Small intestine (tissue), 16 donors: ENCODE results near the gene SPINK14. TPM values are rescaled to one million over a fixed set of nuclear protein-coding genes. Genes with fewer than 3 reads are reported as not detected.
A peak's percentile ranks its signal among the peaks of the same experiment; 100 is the strongest.

ENCODE experiments used
- DNase-seq, 2 donors: peaks; one replicate each; pipeline versions ENCODE4 v3.0.0 to v3.0.0-alpha.2; 2013
- FAIRE-seq: peaks from 2 replicates; lab custom pipeline; 2012; peaks lifted over from hg19 to GRCh38; lab: Jason Lieb, UNC
- H3K27ac ChIP-seq, 3 donors: one replicate each; pipeline ENCODE4 v1.5.1; 2013; ENCODE audit warnings: low read length in 2 of 3, mild to moderate bottlenecking in 2 of 3, control low read depth in 1 of 3, inconsistent platforms in 1 of 3, low read depth in 1 of 3, moderate library complexity in 1 of 3
- H3K27me3 ChIP-seq, 3 donors: one replicate each; pipeline ENCODE4 v1.6.1; 2013; ENCODE audit warnings: low read length in 3 of 3, inconsistent platforms in 1 of 3; ENCODE audit not compliant: control insufficient read depth in 3 of 3, insufficient read depth in 3 of 3
- H3K36me3 ChIP-seq, 3 donors: one replicate each; pipeline ENCODE4 v1.6.1; 2013; ENCODE audit warnings: low read length in 3 of 3, inconsistent platforms in 1 of 3, low read depth in 1 of 3, mild to moderate bottlenecking in 1 of 3, moderate library complexity in 1 of 3; ENCODE audit not compliant: control insufficient read depth in 3 of 3, insufficient read depth in 2 of 3
- H3K4me1 ChIP-seq, 3 donors: one replicate each; pipeline ENCODE4 v1.6.1; 2013; ENCODE audit warnings: low read length in 2 of 3, inconsistent platforms in 1 of 3, low read depth in 1 of 3, mild to moderate bottlenecking in 1 of 3, moderate library complexity in 1 of 3; ENCODE audit not compliant: control insufficient read depth in 3 of 3, insufficient read depth in 2 of 3
- H3K4me3 ChIP-seq, 3 donors: one replicate each; pipeline ENCODE4 v1.5.1; 2013; ENCODE audit warnings: low read length in 3 of 3, control low read depth in 1 of 3, inconsistent platforms in 1 of 3, low read depth in 1 of 3, mild to moderate bottlenecking in 1 of 3, moderate library complexity in 1 of 3
- H3K9me3 ChIP-seq, 2 donors: one replicate each; pipeline ENCODE4 v1.6.1; 2013; ENCODE audit warnings: low read depth in 1 of 2, low read length in 1 of 2; ENCODE audit not compliant: control insufficient read depth in 2 of 2, insufficient read depth in 1 of 2
- WGBS, 3 donors: extraction: QIAGEN DNeasy Blood & Tissue Kit; methylation state at CpG; one replicate each; pipeline ENCODE4 v1.1.7; 2013; 5-methylcytosine and 5-hydroxymethylcytosine counted together
- long read RNA-seq, 10 donors: transcript quantifications; one replicate each; lab custom pipeline, GENCODE V29; 2026
- polyA plus RNA-seq, 4 donors: library from polyadenylated mRNA; stranded (reverse) in 3 of 4; unstranded in 1 of 4; fragments of 200-250 nt in 3 of 4; fragments of 120-200 nt in 1 of 4; gene quantifications; one replicate each; pipeline versions ENCODE4 v1.2.1 to v1.2.3, GENCODE V29; 2013
- donor health status: healthy with polysubstance abuse.
- donor health status: control.
- donor health status: control.
- donor health status: Bipolar disorder and iron deficiency.
- donor health status: healthy.

SPINK14 gene, protein sequence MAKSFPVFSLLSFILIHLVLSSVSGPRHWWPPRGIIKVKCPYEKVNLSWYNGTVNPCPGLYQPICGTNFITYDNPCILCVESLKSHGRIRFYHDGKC
- polyA plus RNA-seq: not detected
- long read RNA-seq, donor 1: 0 reads
- long read RNA-seq, donor 2: 0 reads
- long read RNA-seq, donor 3: 0 reads
- long read RNA-seq, donor 4: 0 reads
- long read RNA-seq, donor 5: 0 reads
- long read RNA-seq, donor 6: 0 reads
- long read RNA-seq, donor 7: 0 reads
- long read RNA-seq, donor 8: 0 reads
- long read RNA-seq, donor 9: 0 reads
- long read RNA-seq, donor 10: 0 reads

DNA sequence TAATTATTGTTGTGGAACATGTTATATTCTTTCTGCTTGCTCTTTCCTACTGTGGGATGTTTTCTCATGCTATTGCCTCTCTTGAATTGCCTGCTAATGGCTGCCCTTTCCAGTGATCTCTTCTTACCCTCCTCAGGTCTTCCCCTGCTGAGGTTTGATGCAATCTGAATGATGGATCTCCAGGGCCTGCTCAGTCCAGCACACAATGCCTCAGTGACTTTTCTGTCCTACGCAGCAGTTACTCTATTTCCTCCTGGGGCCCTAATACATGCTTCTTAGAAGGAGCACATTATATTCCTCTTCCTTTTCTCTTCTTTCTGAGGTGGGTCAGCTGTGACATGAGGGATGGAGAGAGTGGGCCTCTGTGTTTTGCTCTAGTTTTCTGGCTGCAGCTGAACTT, at the start of gene SPINK14:
TSS of gene SPINK14 (plus strand) at position 301 of the 400 bp plus-strand sequence. CDS start 1,187 bp downstream, outside the sequence.
- Histone ChIP-seq H3K27me3 (no peaks in the 10 kb centered on the region), H3K4me3 (no peak within 1 kb of the TSS), H3K9me3 (no peaks in the 10 kb centered on the region), H3K4me1 (peaks cover 0 to 4% (median 0%) of the 10 kb centered on the region in 3 donors), H3K27ac (no peak within 1 kb of the TSS), H3K36me3 (no peaks in the 10 kb centered on the region)
- 91 to 99% (median 97%) methylated on average over 1 of the region's 1 CpG for WGBS, 3 donors
- DNase-seq (no peak), FAIRE-seq (no peak)

DNA sequence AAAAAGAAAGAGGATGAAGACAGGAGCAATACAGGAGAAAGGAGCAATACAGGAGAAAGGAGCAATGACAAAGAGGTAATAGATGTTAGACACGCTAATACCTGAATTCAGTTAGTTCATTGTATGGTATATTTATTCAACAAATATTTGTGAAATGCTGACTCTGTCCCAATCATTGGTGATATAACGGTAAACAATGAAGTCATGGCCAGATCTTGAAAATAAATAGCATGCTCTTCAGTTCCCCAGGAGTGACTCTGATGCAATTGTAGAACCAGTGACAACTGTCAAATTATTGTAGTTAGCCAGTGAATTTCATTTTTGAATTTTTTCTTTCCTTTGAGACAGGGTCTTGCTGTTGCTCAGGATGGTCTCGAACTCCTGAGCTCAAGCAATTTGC, 48.0 kb upstream of the SPINK14 start:
- no peak for DNase-seq
- no peaks in the 10 kb centered on the region for H3K36me3 ChIP-seq
- H3K4me3 ChIP-seq: no peak overlapping the region
- H3K27ac ChIP-seq: no peak overlapping the region
- H3K4me1 ChIP-seq: no peaks in the 10 kb centered on the region
- H3K9me3 ChIP-seq: no peaks in the 10 kb centered on the region
- H3K27me3 ChIP-seq: no peaks in the 10 kb centered on the region
- no peak for FAIRE-seq
- 87 to 89% (median 88%) methylated on average over 3 of the region's 3 CpGs for WGBS, 3 donors

DNA sequence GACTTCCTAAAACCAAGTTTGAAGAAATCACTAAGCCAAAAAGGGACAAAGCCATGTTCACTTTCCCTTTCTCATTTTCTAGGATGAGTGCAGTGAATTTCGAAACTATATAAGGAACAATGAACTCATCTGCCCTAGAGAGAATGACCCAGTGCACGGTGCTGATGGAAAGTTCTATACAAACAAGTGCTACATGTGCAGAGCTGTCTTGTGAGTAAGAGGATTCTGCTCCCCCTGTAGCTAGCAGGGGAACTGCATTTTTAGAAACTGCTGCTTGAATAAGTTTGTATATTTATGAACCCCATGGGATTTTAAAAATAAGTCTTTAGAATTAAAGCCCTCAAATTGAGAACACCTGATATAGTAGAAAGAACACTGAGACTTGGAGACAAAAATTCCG, 42.7 kb upstream of the SPINK14 start:
- Histone ChIP-seq H3K27ac (no peak overlapping the region), H3K9me3 (no peaks in the 10 kb centered on the region), H3K27me3 (no peaks in the 10 kb centered on the region), H3K4me1 (no peaks in the 10 kb centered on the region), H3K36me3 (no peaks in the 10 kb centered on the region), H3K4me3 (no peak overlapping the region)
- FAIRE-seq (no peak), DNase-seq (no peak)
- 53 to 64% (median 54%) methylated on average over 3 of the region's 3 CpGs for WGBS, 3 donors

DNA sequence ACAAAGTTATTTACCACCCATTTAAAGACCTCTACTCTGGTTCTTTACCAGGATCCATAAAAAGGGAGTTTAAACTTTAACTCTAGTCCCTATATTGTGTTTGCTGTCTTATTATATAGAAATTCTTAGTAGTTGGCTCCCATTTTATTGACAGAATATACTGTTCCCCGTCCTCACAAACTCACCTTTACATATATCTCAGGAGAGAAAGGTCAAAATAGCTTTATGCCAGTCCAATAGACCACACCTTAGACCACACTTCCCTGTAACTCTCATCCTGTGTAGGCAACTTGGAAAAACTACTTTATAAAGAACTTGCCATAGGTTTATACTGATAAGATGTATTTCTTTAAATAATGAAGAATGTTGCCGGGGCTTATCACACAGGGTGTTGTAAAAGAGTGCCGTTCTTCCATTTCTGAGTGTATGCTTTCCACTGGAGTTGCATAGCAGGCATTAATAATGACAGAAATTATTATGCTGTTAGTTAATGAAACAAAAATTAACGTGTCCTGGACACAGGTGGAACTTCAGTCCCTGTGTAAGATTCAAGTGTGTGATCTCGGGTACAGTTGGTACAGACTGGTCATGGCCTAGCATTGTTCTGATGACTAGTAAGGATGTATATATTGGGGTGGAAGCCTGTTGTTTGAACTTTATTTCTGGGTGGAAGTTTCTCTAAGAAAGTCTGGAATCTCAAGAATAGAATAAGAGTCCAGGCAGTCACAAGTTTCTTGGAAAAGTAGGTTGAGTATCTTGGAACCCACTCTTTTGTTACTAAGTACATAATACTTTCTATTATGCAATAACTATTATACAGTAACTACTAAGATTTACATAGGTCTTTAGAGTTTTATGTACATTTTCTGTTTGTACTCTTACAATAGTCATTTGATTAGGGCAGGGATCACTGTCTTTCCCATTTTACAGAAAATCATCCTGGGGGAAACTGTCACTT, 33.0 kb upstream of the SPINK14 start:
- peak in 1 of 2 donors; percentile 65 for DNase-seq
- peak overlapping the region in 1 of 3 donors; percentile 70 for H3K27ac ChIP-seq

DNA sequence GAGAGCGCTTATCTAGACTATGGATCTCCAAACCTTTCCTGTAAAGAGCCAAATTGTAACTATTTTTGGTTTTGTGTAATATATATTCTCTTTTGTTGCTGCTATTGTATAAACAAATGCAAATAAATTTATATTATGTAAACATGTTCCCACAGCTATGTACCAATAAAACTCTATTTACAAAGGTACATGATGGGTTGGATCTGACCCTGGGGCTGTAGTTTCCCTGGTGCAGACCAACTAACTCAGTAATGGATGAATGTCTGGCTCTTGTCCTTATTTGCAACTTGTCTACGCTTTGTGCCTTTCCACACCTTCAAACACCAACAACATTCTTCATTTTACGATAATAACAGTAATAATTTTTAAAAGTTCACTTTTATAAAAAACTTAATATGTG, 27.5 kb upstream of the SPINK14 start:
- no peak overlapping the region for H3K27ac ChIP-seq
- DNase-seq (no peak), FAIRE-seq (no peak)
- WGBS, 3 donors: 61 to 94% (median 92%) methylated on average over 3 of the region's 3 CpGs
- H3K27me3 ChIP-seq: no peaks in the 10 kb centered on the region
- no peak overlapping the region for H3K4me3 ChIP-seq
- H3K36me3 ChIP-seq: no peaks in the 10 kb centered on the region
- H3K9me3 ChIP-seq: no peaks in the 10 kb centered on the region
- H3K4me1 ChIP-seq: no peaks in the 10 kb centered on the region

More for the DNA sequence above, 33.0 kb upstream of the SPINK14 start:
- 24 to 60% (median 38%) methylated on average over 5 of the region's 5 CpGs for WGBS, 3 donors
- Histone ChIP-seq H3K36me3 (no peaks in the 10 kb centered on the region), H3K4me3 (no peak overlapping the region), H3K9me3 (no peaks in the 10 kb centered on the region), H3K4me1 (peaks cover 0 to 16% (median 0%) of the 10 kb centered on the region in 3 donors), H3K27me3 (no peaks in the 10 kb centered on the region)
- FAIRE-seq: no peak

DNA sequence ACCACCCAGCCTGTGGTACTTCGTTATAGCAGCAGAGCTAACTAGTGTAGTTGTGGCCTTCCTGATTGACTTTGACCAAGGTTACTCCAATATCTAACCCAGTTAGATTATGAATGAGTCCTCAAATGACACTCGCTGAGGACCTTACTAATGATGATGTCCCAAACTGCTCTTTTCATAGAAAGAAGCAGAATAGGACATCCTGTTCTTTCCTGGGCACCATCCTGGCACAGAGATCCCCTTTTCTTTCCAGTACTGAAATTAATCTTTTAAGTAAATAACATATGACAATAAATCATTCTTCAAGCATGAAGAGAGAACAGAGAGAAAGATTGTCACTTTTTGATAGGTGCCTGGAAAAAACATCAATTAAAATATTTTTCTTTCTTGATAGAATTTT, 26.7 kb upstream of the SPINK14 start:
- 55 to 82% (median 56%) methylated on average over 2 of the region's 2 CpGs for WGBS, 3 donors
- no peak for FAIRE-seq

DNA sequence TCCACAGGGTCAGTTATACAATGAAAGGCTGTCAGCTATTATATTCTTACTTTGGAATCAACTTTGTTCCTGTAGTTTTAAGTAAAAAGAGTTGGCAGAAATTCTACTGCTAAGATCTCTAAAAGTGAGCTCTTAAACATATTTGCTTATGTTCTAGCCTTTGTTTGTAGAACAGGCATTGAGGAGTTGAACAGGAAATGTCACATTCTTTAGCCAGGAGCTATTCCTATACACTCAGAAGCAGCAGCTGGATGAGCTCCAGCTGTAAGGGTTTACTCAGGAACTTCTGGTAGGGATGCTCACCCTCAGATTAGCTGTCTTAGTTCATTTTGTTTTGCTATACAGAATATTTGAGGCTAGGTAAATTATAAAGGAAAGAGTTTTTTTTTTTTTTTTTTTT, 22.4 kb upstream of the SPINK14 start:
- Histone ChIP-seq H3K4me1 (peaks cover 0 to 17% (median 0%) of the 10 kb centered on the region in 3 donors), H3K36me3 (no peaks in the 10 kb centered on the region), H3K27me3 (no peaks in the 10 kb centered on the region), H3K27ac (peak overlapping the region in 1 of 3 donors; percentile 8), H3K9me3 (no peaks in the 10 kb centered on the region), H3K4me3 (no peak overlapping the region)
- DNase-seq: peak; percentile 15 to 78
- no peak for FAIRE-seq

More for the DNA sequence above, 26.7 kb upstream of the SPINK14 start:
- DNase-seq: no peak
- Histone ChIP-seq H3K27ac (no peak overlapping the region), H3K36me3 (no peaks in the 10 kb centered on the region), H3K9me3 (no peaks in the 10 kb centered on the region), H3K27me3 (no peaks in the 10 kb centered on the region), H3K4me3 (no peak overlapping the region), H3K4me1 (peaks cover 0 to 6% (median 0%) of the 10 kb centered on the region in 3 donors)

DNA sequence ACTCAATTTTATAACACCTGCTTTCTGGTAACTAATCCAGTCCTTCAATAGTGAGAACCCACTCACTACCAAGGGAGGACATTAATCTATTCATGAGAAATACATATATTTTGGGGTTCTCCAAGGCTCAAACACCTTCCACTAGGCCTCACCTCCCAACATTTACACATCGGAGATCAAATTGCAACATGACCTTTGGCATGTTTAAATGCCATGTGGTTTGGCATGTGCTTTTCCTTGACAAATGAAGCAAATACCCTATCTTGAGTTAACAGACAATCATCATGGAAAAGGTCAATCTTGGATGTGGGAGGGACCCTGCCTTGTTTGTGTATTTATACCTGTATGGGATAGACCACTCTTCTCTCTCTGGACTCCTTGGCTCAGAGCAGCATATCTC, 21.9 kb upstream of the SPINK14 start:
- Histone ChIP-seq H3K36me3 (no peaks in the 10 kb centered on the region), H3K4me1 (peaks cover 0 to 17% (median 0%) of the 10 kb centered on the region in 3 donors), H3K9me3 (no peaks in the 10 kb centered on the region), H3K27me3 (no peaks in the 10 kb centered on the region), H3K27ac (peak overlapping the region in 1 of 3 donors; percentile 69), H3K4me3 (no peak overlapping the region)
- peak in 1 of 2 donors; percentile 28 for DNase-seq
- 53 to 89% (median 80%) methylated on average over 1 of the region's 1 CpG for WGBS, 3 donors
- no peak for FAIRE-seq
